ENCODE data around the gene KLHL2. TPM values are rescaled to one million over a fixed set of nuclear protein-coding genes. Genes with fewer than 3 reads are reported as not detected.

KLHL2 gene
- polyA plus RNA-seq, 3 donors, result 6.9 to 22.6 (median 11.1) TPM

- peaks cover 37 to 45% of the 10 kb centered on the region in 2 donors for H3K4me1 ChIP-seq (ENCODE audit: control insufficient read depth in 1 of 2, insufficient read depth in 2 of 2, low read length in 2 of 2)
- intact Hi-C loops (cut with micrococcal nuclease), result loop anchor here in 1 of 2 donors (5.0 kb wide), 1 partner anchor 34 kb away; the partner anchor contains the start of gene MSMO1
- Mint-ChIP-seq H3K9me3 (no peaks in the 10 kb centered on the region), H3K36me3 (peaks cover 22 to 31% of the 10 kb centered on the region in 2 donors), H3K27me3 (ENCODE audit: low read depth in 3 of 3) (no peaks in the 10 kb centered on the region), H3K4me3 (no peak overlapping the region), H3K27ac (no peak overlapping the region), H3K4me1 (peaks cover 51% of the 10 kb centered on the region)
- no peak overlapping the region for H3K4me3 ChIP-seq (replicated peaks in 1 of 3; ENCODE audit: low read depth in 2 of 3, low read length in 3 of 3)
- no peak overlapping the region for H3K4me2 ChIP-seq (replicated peaks; ENCODE audit: extremely low read depth, low read length, poor library complexity, severe bottlenecking)
- H2AFZ ChIP-seq (ENCODE audit: insufficient read depth, low read depth, low read length, poor library complexity, severe bottlenecking), result no peak overlapping the region
- no CpG with 5 or more reads among the region's 6 CpGs for WGBS (ENCODE audit: insufficient coverage)
- H3K36me3 ChIP-seq (replicated peaks in 1 of 2; ENCODE audit: control insufficient read depth in 1 of 2, insufficient read depth in 2 of 2, low read length in 2 of 2), result peaks cover 9 to 16% of the 10 kb centered on the region in 2 donors
- H3K27me3 ChIP-seq (ENCODE audit: control insufficient read depth in 2 of 2, insufficient read depth in 2 of 2, low read length in 2 of 2), result no peaks in the 10 kb centered on the region
- peaks cover 68% of the 10 kb centered on the region for H3K79me2 ChIP-seq (ENCODE audit: insufficient read depth, low read length)
- no peak for TF ChIP-seq CTCF (IDR thresholded peaks at IDR 0.05)
- peaks cover 6% of the 10 kb centered on the region for H4K20me1 ChIP-seq (ENCODE audit: insufficient read depth, low read length)
- no peak overlapping the region for H3K9ac ChIP-seq (ENCODE audit: insufficient read depth, low read length, poor library complexity, severe bottlenecking)
- H3K9me3 ChIP-seq (replicated peaks in 1 of 2; ENCODE audit: control insufficient read depth in 1 of 2, insufficient read depth in 1 of 2, low read length in 2 of 2), result no peaks in the 10 kb centered on the region
- DNase-seq, result no peak
- no peak overlapping the region for H3K27ac ChIP-seq (ENCODE audit: low read depth in 1 of 2, low read length in 2 of 2)
Observed at GRCh38 chr4:165293061-165293460, 85.7 kb downstream of the KLHL2 start.

- no CpG with 5 or more reads among the region's 2 CpGs for WGBS (ENCODE audit: insufficient coverage)
- Mint-ChIP-seq H3K36me3 (peaks cover 26 to 38% of the 10 kb centered on the region in 2 donors), H3K27ac (peak overlapping the region; percentile 85 to 95 (median 94)), H3K4me3 (peak overlapping the region; percentile 72 to 91), H3K27me3 (ENCODE audit: low read depth in 3 of 3) (no peaks in the 10 kb centered on the region), H3K9me3 (no peaks in the 10 kb centered on the region), H3K4me1 (peaks cover 45% of the 10 kb centered on the region)
- H3K4me3 ChIP-seq (replicated peaks in 1 of 3; ENCODE audit: low read depth in 2 of 3, low read length in 3 of 3), result peak overlapping the region in 1 of 3 experiments; percentile 69
- H3K4me2 ChIP-seq (replicated peaks; ENCODE audit: extremely low read depth, low read length, poor library complexity, severe bottlenecking), result peak overlapping the region; percentile 74
- H2AFZ ChIP-seq (ENCODE audit: insufficient read depth, low read depth, low read length, poor library complexity, severe bottlenecking), result no peak overlapping the region
- H3K27me3 ChIP-seq (ENCODE audit: control insufficient read depth in 2 of 2, insufficient read depth in 2 of 2, low read length in 2 of 2), result no peaks in the 10 kb centered on the region
- peak overlapping the region in 1 of 2 donors; percentile 89 for H3K27ac ChIP-seq (ENCODE audit: low read depth in 1 of 2, low read length in 2 of 2)
- peaks cover 13 to 22% of the 10 kb centered on the region in 2 donors for H3K36me3 ChIP-seq (replicated peaks in 1 of 2; ENCODE audit: control insufficient read depth in 1 of 2, insufficient read depth in 2 of 2, low read length in 2 of 2)
- no peak overlapping the region for H3K9ac ChIP-seq (ENCODE audit: insufficient read depth, low read length, poor library complexity, severe bottlenecking)
- H3K79me2 ChIP-seq (ENCODE audit: insufficient read depth, low read length), result peaks cover 67% of the 10 kb centered on the region
- intact Hi-C loops (cut with micrococcal nuclease), result loop anchor here in 1 of 2 donors (5.0 kb wide), 1 partner anchor 33 kb away; the partner anchor contains the start of gene MSMO1
- H3K4me1 ChIP-seq (ENCODE audit: control insufficient read depth in 1 of 2, insufficient read depth in 2 of 2, low read length in 2 of 2), result peaks cover 33 to 40% of the 10 kb centered on the region in 2 donors
- H4K20me1 ChIP-seq (ENCODE audit: insufficient read depth, low read length), result no peaks in the 10 kb centered on the region
- TF ChIP-seq CTCF (IDR thresholded peaks at IDR 0.05), result no peak
- no peaks in the 10 kb centered on the region for H3K9me3 ChIP-seq (replicated peaks in 1 of 2; ENCODE audit: control insufficient read depth in 1 of 2, insufficient read depth in 1 of 2, low read length in 2 of 2)
- DNase-seq, result no peak
Observed at GRCh38 chr4:165293927-165294649, 86.7 kb downstream of the KLHL2 start.
